Measurements from ENCODE around the gene DHPS. TPM values are rescaled to one million over a fixed set of nuclear protein-coding genes. Genes with fewer than 3 reads are reported as not detected.

Gene DHPS
- total and polyA plus RNA-seq, 9 donors, result 63.7 to 147 (median 89.7) TPM

- Histone ChIP-seq H3K27ac (no peak overlapping the region), H3K27me3 (no peaks in the 10 kb centered on the region), H3K4me1 (ENCODE audit: insufficient read depth) (no peaks in the 10 kb centered on the region), H3K36me3 (no peaks in the 10 kb centered on the region), H3K4me3 (no peak overlapping the region), H3K9me3 (no peaks in the 10 kb centered on the region)
- no peak for DNase-seq
- TF ChIP-seq CTCF (IDR thresholded peaks at IDR 0.05), result no peak
- TF ChIP-seq EP300 (IDR thresholded peaks at IDR 0.05), result no peak
- no peak for TF ChIP-seq POLR2A (IDR thresholded peaks at IDR 0.05)
- 87 to 92% (median 87%) methylated on average over 29 of the region's 29 CpGs for WGBS, 3 donors
- intact Hi-C loops (cut with DNase I), result no loop called here
Measured at GRCh38 chr19:12705654-12706331, 24.1 kb upstream of the DHPS start.

- H3K27ac ChIP-seq, result no peak overlapping the region
- no peaks in the 10 kb centered on the region for H3K27me3 ChIP-seq
- H3K4me3 ChIP-seq, result no peak overlapping the region
- DNase-seq, result no peak
- H3K4me1 ChIP-seq (ENCODE audit: insufficient read depth), result no peaks in the 10 kb centered on the region
- no peak for TF ChIP-seq POLR2A (IDR thresholded peaks at IDR 0.05)
- TF ChIP-seq CTCF (IDR thresholded peaks at IDR 0.05), result no peak
- TF ChIP-seq EP300 (IDR thresholded peaks at IDR 0.05), result no peak
- WGBS, 3 donors, result 88 to 91% (median 90%) methylated on average over 13 of the region's 13 CpGs
- no peaks in the 10 kb centered on the region for H3K36me3 ChIP-seq
- H3K9me3 ChIP-seq, result no peaks in the 10 kb centered on the region
- intact Hi-C loops (cut with DNase I), result no loop called here
Measured at GRCh38 chr19:12705169-12705568, 23.5 kb upstream of the DHPS start.

GRCh38 chr19:12703046-12703445 lies 21.4 kb upstream of the DHPS start:
- WGBS, 3 donors, result 58 to 63% (median 61%) methylated on average over 9 of the region's 9 CpGs
- TF ChIP-seq POLR2A (IDR thresholded peaks at IDR 0.05) (no peak), EP300 (IDR thresholded peaks at IDR 0.05) (no peak), CTCF (IDR thresholded peaks at IDR 0.05) (no peak)
- H3K4me1 ChIP-seq (ENCODE audit: insufficient read depth), result no peaks in the 10 kb centered on the region
- no peak for DNase-seq
- no peak overlapping the region for H3K27ac ChIP-seq
- no peaks in the 10 kb centered on the region for H3K36me3 ChIP-seq
- no peaks in the 10 kb centered on the region for H3K9me3 ChIP-seq
- intact Hi-C loops (cut with DNase I), result no loop called here
- no peak overlapping the region for H3K4me3 ChIP-seq
- H3K27me3 ChIP-seq, result no peaks in the 10 kb centered on the region

GRCh38 chr19:12701596-12702282 lies 20.1 kb upstream of the DHPS start:
- DNase-seq, result no peak
- no peak overlapping the region for H3K4me3 ChIP-seq
- no peaks in the 10 kb centered on the region for H3K4me1 ChIP-seq (ENCODE audit: insufficient read depth)
- no peak overlapping the region for H3K27ac ChIP-seq
- intact Hi-C loops (cut with DNase I), result no loop called here
- no peaks in the 10 kb centered on the region for H3K27me3 ChIP-seq
- 83 to 86% (median 85%) methylated on average over 33 of the region's 33 CpGs for WGBS, 3 donors
- no peak for TF ChIP-seq POLR2A (IDR thresholded peaks at IDR 0.05)
- no peak for TF ChIP-seq CTCF (IDR thresholded peaks at IDR 0.05)
- TF ChIP-seq EP300 (IDR thresholded peaks at IDR 0.05), result no peak
- no peaks in the 10 kb centered on the region for H3K9me3 ChIP-seq
- H3K36me3 ChIP-seq, result no peaks in the 10 kb centered on the region
